K562 (cell line): ENCODE data around the gene NDC1. TPM values are rescaled to one million over a fixed set of nuclear protein-coding genes. Genes with fewer than 3 reads are reported as not detected.

Source experiments
- CCNT2 ChIP-seq: IDR thresholded peaks from 2 replicates; pipeline ENCODE4 v1.6.1; 2011; ENCODE audit warnings: borderline replicate concordance, low read depth, mild to moderate bottlenecking, moderate library complexity, mixed read lengths, low read length; ENCODE audit not compliant: insufficient read length; ENCODE audit errors: extremely low read depth
- CHD7 ChIP-seq: fragments of 200-600 bp; sonication (generic); IDR thresholded peaks from one replicate; pipeline ENCODE4 v1.6.1; 2012; ENCODE audit warnings: mild to moderate bottlenecking, low read depth, low read length, inconsistent platforms
- CTCF ChIP-seq, 3 experiments: IDR thresholded peaks in 2 of 3; conservative IDR thresholded peaks in 1 of 3; 2 replicates each; pipeline ENCODE4 v1.5.1; 2011 to 2012; ENCODE audit warnings: low read length in 3 of 3, mild to moderate bottlenecking in 3 of 3, control low read depth in 2 of 3, improper control_type of control experiment in 1 of 3, inconsistent platforms in 1 of 3, low read depth in 1 of 3, mixed read lengths in 1 of 3, moderate library complexity in 1 of 3; ENCODE audit not compliant: insufficient read depth in 2 of 3
- ELF1 ChIP-seq: fragments of 200-800 bp; sonication (Bioruptor generic); IDR thresholded peaks from 2 replicates; pipeline ENCODE4 v1.6.1; 2016; ENCODE audit warnings: missing genetic modification characterization, missing compliant biosample characterization
- FOXA3 ChIP-seq, 2 experiments: fragments of 450-650 bp in 1 of 2; sonication (generic) in 1 of 2; formaldehyde crosslinking; IDR thresholded peaks in 1 of 2; conservative IDR thresholded peaks in 1 of 2; 2 replicates each; pipeline versions ENCODE4 v1.4.0 to v1.8.0; 2020 to 2022; ENCODE audit warnings: mild to moderate bottlenecking in 2 of 2, missing genetic modification reagents in 1 of 2
- GABPA ChIP-seq: fragments of 200-800 bp; sonication (Bioruptor generic); conservative IDR thresholded peaks from 2 replicates; pipeline ENCODE4 v1.6.1; 2016; ENCODE audit warnings: low read depth, missing genetic modification characterization, missing compliant biosample characterization
- JUN ChIP-seq, 2 experiments: sonication (generic) in 1 of 2; formaldehyde crosslinking in 1 of 2; IDR thresholded peaks; 2 replicates each; pipeline versions ENCODE4 v1.6.1 to v1.8.0; 2012 to 2022; ENCODE audit warnings: borderline replicate concordance in 2 of 2, mild to moderate bottlenecking in 2 of 2, improper control_type of control experiment in 1 of 2, low read depth in 1 of 2, low read length in 1 of 2, missing genetic modification reagents in 1 of 2
- NR2C2 ChIP-seq, 2 experiments: fragments of 200-800 bp in 1 of 2; sonication (Bioruptor generic) in 1 of 2; sonication (generic) in 1 of 2; formaldehyde crosslinking in 1 of 2; IDR thresholded peaks; 2 replicates each; pipeline versions ENCODE4 v1.6.1 to v1.8.0; 2016 to 2022; ENCODE audit warnings: mild to moderate bottlenecking in 1 of 2, missing compliant biosample characterization in 1 of 2, missing genetic modification characterization in 1 of 2, missing genetic modification reagents in 1 of 2
- TEAD1 ChIP-seq, 2 experiments: fragments of 450-650 bp in 1 of 2; sonication (generic) in 1 of 2; formaldehyde crosslinking; IDR thresholded peaks; 2 replicates each; pipeline versions ENCODE4 v1.4.0 to v1.8.0; 2020 to 2022; ENCODE audit warnings: mild to moderate bottlenecking in 2 of 2, missing genetic modification reagents in 1 of 2
- XRCC3 ChIP-seq: fragments of 450-650 bp; IDR thresholded peaks from 2 replicates; pipeline ENCODE4 v1.6.1; 2017; ENCODE audit warnings: mild to moderate bottlenecking, moderate library complexity
- ZFP91 ChIP-seq: sonication (generic); formaldehyde crosslinking; IDR thresholded peaks from 2 replicates; pipeline ENCODE4 v1.8.0; 2022; ENCODE audit warnings: mild to moderate bottlenecking, missing genetic modification reagents
- polyA plus RNA-seq, 8 experiments: library from polyadenylated mRNA; depleted of rRNA in 4 of 8; stranded (reverse) in 5 of 8; unstranded in 3 of 8; fragments of >200 nt; fragmentation: Nextera tagmentation in 2 of 8; fragmentation: Illumina TruSeq in 1 of 8; extraction: Ambion mirVana in 2 of 8; extraction: Trizol in 1 of 8; gene quantifications; 2 replicates each; pipeline versions ENCODE4 v1.2.1 to v1.2.3, GENCODE V29; 2011 to 2014; ENCODE audit warnings: inconsistent platforms in 1 of 8, missing spikeins in 1 of 8
- total RNA-seq, 7 experiments: library from RNA; depleted of rRNA in 6 of 7; stranded (reverse); fragments of >200 nt in 6 of 7; fragmentation: Illumina TruSeq in 2 of 7; extraction: Trizol in 2 of 7; gene quantifications; 2 replicates each; pipeline versions ENCODE4 v1.2.1 to v1.2.3, GENCODE V29; 2011 to 2021; ENCODE audit warnings: low replicate concordance in 1 of 7

The NDC1 gene
- total and polyA plus RNA-seq, 9 of the 15 experiments (the other 6 are each of a cell fraction or from before 2014, with no cell fraction given), result 26.9 to 102 (median 64.5) TPM

- TF ChIP-seq CHD7 (no peak), CCNT2 (no peak), FOXA3 (CRISPR knock-in tag; conservative IDR thresholded peaks at IDR 0.05 in 1 of 2, IDR thresholded peaks at IDR 0.05 in 1 of 2) (no peak), GABPA (tag) (peak; percentile 87), NR2C2 (CRISPR knock-in tag; IDR thresholded peaks at IDR 0.05) (no peak; the same call in 1 of the 2 replicates), NR2C2 (tag; IDR thresholded peaks at IDR 0.05) (peak; percentile 88), XRCC3 (no peak), ZFP91 (CRISPR knock-in tag) (no peak), ELF1 (tag) (peak; percentile 80), CTCF (IDR thresholded peaks at IDR 0.05 in 2 of 3, conservative IDR thresholded peaks at IDR 0.05 in 1 of 3; ENCODE audit: insufficient read depth in 2 of 3, low read depth in 1 of 3, low read length in 3 of 3) (0 out of 6 replicates have a peak, but pooled peaks of 1 of the 3 experiments have one; percentile 8), JUN (IDR thresholded peaks at IDR 0.05; ENCODE audit: borderline replicate concordance, low read depth, low read length) (no peak), JUN (CRISPR knock-in tag; IDR thresholded peaks at IDR 0.05; ENCODE audit: borderline replicate concordance) (peak; percentile 82; the same call in 1 of the 2 replicates), TEAD1 (CRISPR knock-in tag; IDR thresholded peaks at IDR 0.05) (no peak)
These were observed 518 bp upstream of the NDC1 start (continued) for GRCh38 chr1:53838654-53838974.
